WTC11 (cell line): ENCODE measurements around the gene CFAP57. TPM values are rescaled to one million over a fixed set of nuclear protein-coding genes. Genes with fewer than 3 reads are reported as not detected.

Experiments used
- ATAC-seq: fragments of 200-7000 bp; cut with Tn5 transposase; 2 replicates; pipeline ENCODE4 v1.10.0; 2021; ENCODE audit warnings: mild to moderate bottlenecking, moderate library complexity
- CTCF ChIA-PET: fragments of 300-600 bp; sonication (Branson Sonifier 250); formaldehyde crosslinking; loops from one replicate; lab custom pipeline; 2021; ENCODE audit warnings: antibody characterized with exemption; lab: Charles Lee
- POLR2A ChIA-PET: fragments of 350-600 bp; sonication (Branson Sonifier 250); formaldehyde crosslinking; loops from one replicate; lab custom pipeline; 2021; ENCODE audit warnings: antibody characterized with exemption; lab: Charles Lee
- DNase-seq: peaks from one replicate; pipeline ENCODE4 v3.0.0; 2021; ENCODE audit warnings: low spot score
- H3K27ac Mint-ChIP-seq: 2 replicates; pipeline ENCODE4 v1.8.0; 2021; ENCODE audit warnings: mixed read lengths
- H3K27me3 Mint-ChIP-seq: 2 replicates; pipeline ENCODE4 v1.8.0; 2021; ENCODE audit warnings: low read depth, mild to moderate bottlenecking, moderate library complexity, mixed read lengths
- H3K36me3 Mint-ChIP-seq: 2 replicates; pipeline ENCODE4 v1.8.0; 2021; ENCODE audit warnings: mixed read lengths
- H3K4me1 Mint-ChIP-seq: 2 replicates; pipeline ENCODE4 v1.8.0; 2022; ENCODE audit warnings: mixed read lengths
- H3K4me3 Mint-ChIP-seq: 2 replicates; pipeline ENCODE4 v1.8.0; 2021; ENCODE audit warnings: mild to moderate bottlenecking, moderate library complexity, mixed read lengths
- H3K9me3 Mint-ChIP-seq: 2 replicates; pipeline ENCODE4 v1.8.0; 2021; ENCODE audit warnings: mixed read lengths
- AFF4 ChIP-seq: sonication (generic); formaldehyde crosslinking; IDR thresholded peaks from 2 replicates; pipeline ENCODE4 v1.8.1; 2023; ENCODE audit warnings: mild to moderate bottlenecking, missing genetic modification reagents, borderline replicate concordance
- CREM ChIP-seq: sonication (generic); formaldehyde crosslinking; IDR thresholded peaks from 2 replicates; pipeline ENCODE4 v1.8.1; 2022; ENCODE audit warnings: mild to moderate bottlenecking, missing genetic modification reagents, moderate library complexity
- ETV6 ChIP-seq: sonication (generic); formaldehyde crosslinking; IDR thresholded peaks from 2 replicates; pipeline ENCODE4 v1.8.1; 2022; ENCODE audit warnings: mild to moderate bottlenecking, missing genetic modification reagents
- FOXK1 ChIP-seq: sonication (generic); formaldehyde crosslinking; IDR thresholded peaks from 2 replicates; pipeline ENCODE4 v1.8.0; 2022; ENCODE audit warnings: mild to moderate bottlenecking, moderate library complexity, missing genetic modification reagents
- GTF2I ChIP-seq: fragments of 250-450 bp; sonication (Bioruptor Pico); conservative IDR thresholded peaks from 2 replicates; pipeline ENCODE4 v1.4.0; 2021; ENCODE audit warnings: mild to moderate bottlenecking
- HMGA2 ChIP-seq: fragments of 250-450 bp; sonication (Bioruptor Pico); IDR thresholded peaks from 2 replicates; pipeline ENCODE4 v1.4.0; 2021; ENCODE audit warnings: mild to moderate bottlenecking, moderate library complexity
- JUN ChIP-seq: sonication (generic); formaldehyde crosslinking; IDR thresholded peaks from 2 replicates; pipeline ENCODE4 v1.8.0; 2023; ENCODE audit warnings: mild to moderate bottlenecking, missing genetic modification reagents
- KAT7 ChIP-seq: sonication (generic); formaldehyde crosslinking; IDR thresholded peaks from 2 replicates; pipeline ENCODE4 v1.8.1; 2023; ENCODE audit warnings: missing genetic modification reagents, mild to moderate bottlenecking, borderline replicate concordance
- MXD4 ChIP-seq: fragments of 250-450 bp; sonication (Bioruptor Pico); IDR thresholded peaks from 2 replicates; pipeline ENCODE4 v1.8.0; 2021; ENCODE audit warnings: mild to moderate bottlenecking, moderate library complexity, borderline replicate concordance
- MYBL2 ChIP-seq: sonication (generic); formaldehyde crosslinking; IDR thresholded peaks from 2 replicates; pipeline ENCODE4 v1.8.1; 2023; ENCODE audit warnings: mild to moderate bottlenecking, moderate library complexity, missing genetic modification reagents
- NFATC4 ChIP-seq: fragments of 250-450 bp; sonication (Bioruptor Pico); IDR thresholded peaks from 2 replicates; pipeline ENCODE4 v1.9.0; 2021; ENCODE audit warnings: mild to moderate bottlenecking
- NR1H2 ChIP-seq: sonication (generic); formaldehyde crosslinking; IDR thresholded peaks from 2 replicates; pipeline ENCODE4 v1.9.0; 2021; ENCODE audit warnings: mild to moderate bottlenecking, moderate library complexity, missing genetic modification reagents
- OVOL2 ChIP-seq: fragments of 250-450 bp; sonication (Bioruptor Pico); IDR thresholded peaks from 2 replicates; pipeline ENCODE4 v1.9.0; 2021; ENCODE audit warnings: mild to moderate bottlenecking, borderline replicate concordance
- PRRX2 ChIP-seq: fragments of 250-450 bp; sonication (Bioruptor Pico); IDR thresholded peaks from 2 replicates; pipeline ENCODE4 v1.8.0; 2021; ENCODE audit warnings: mild to moderate bottlenecking
- RELA ChIP-seq: sonication (generic); formaldehyde crosslinking; IDR thresholded peaks from 2 replicates; pipeline ENCODE4 v1.8.1; 2022; ENCODE audit warnings: missing genetic modification reagents, mild to moderate bottlenecking, borderline replicate concordance
- ZNF425 ChIP-seq: fragments of 250-450 bp; sonication (Bioruptor Pico); conservative IDR thresholded peaks from 2 replicates; pipeline ENCODE4 v1.9.0; 2021; ENCODE audit warnings: mild to moderate bottlenecking
- total RNA-seq: library from RNA; stranded (reverse); gene quantifications from 3 replicates; pipeline ENCODE4 v1.2.3, GENCODE V29; 2021
- TF ChIP-seq, protein P1 (sequence below): sonication (generic); formaldehyde crosslinking; IDR thresholded peaks from 2 replicates; pipeline ENCODE4 v1.8.0; 2023; ENCODE audit warnings: missing genetic modification reagents, mild to moderate bottlenecking, borderline replicate concordance
- TF ChIP-seq, protein P2 (sequence below): sonication (generic); formaldehyde crosslinking; IDR thresholded peaks from 2 replicates; pipeline ENCODE4 v1.8.1; 2022; ENCODE audit warnings: mild to moderate bottlenecking, missing genetic modification reagents, moderate library complexity, borderline replicate concordance
- TF ChIP-seq, protein P3 (sequence below): sonication (generic); formaldehyde crosslinking; conservative IDR thresholded peaks from 2 replicates; pipeline ENCODE4 v1.8.1; 2023; ENCODE audit warnings: mild to moderate bottlenecking, low read depth, missing genetic modification reagents, moderate library complexity

Gene CFAP57
- total RNA-seq, 1 experiment from 2014 or later = 0.42 TPM

DNA sequence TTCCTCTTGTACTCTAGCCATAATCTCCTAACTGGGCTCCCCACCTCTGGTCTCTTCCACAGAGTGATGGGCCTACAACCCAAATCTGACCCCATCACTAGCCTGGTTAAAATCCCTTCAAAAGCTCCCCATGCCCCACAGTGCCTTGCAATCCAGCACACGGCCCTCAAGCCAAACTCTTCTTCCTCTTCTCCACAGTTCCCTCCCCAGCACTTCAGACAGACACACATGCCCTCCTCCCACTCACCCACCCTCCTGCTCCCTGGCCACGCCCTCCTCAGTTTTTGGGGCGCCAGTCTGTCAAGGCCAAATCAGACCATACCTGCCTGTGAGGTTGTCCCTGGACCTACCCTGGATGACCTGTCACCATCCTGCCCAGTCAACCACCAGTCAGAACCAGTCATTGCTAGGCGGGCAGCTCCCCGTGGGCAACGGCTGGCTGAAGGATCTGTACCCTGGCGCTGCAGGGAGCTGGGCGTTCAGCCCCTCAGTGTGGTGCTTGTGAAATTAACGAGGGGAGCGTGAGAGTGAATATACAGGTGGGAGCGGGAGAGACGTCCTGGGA, 112.5 kb downstream of the CFAP57 start:
- no peak for TF ChIP-seq NR1H2
- no peak for TF ChIP-seq CREM
- TF ChIP-seq HMGA2 (CRISPR knock-in tag) = no peak
- TF ChIP-seq FOXK1 (CRISPR knock-in tag) = no peak
- TF ChIP-seq NFATC4 = no peak
- no peak for TF ChIP-seq MXD4 (CRISPR knock-in tag)
- TF ChIP-seq JUN (CRISPR knock-in tag) = no peak
- TF ChIP-seq, protein P1, sequence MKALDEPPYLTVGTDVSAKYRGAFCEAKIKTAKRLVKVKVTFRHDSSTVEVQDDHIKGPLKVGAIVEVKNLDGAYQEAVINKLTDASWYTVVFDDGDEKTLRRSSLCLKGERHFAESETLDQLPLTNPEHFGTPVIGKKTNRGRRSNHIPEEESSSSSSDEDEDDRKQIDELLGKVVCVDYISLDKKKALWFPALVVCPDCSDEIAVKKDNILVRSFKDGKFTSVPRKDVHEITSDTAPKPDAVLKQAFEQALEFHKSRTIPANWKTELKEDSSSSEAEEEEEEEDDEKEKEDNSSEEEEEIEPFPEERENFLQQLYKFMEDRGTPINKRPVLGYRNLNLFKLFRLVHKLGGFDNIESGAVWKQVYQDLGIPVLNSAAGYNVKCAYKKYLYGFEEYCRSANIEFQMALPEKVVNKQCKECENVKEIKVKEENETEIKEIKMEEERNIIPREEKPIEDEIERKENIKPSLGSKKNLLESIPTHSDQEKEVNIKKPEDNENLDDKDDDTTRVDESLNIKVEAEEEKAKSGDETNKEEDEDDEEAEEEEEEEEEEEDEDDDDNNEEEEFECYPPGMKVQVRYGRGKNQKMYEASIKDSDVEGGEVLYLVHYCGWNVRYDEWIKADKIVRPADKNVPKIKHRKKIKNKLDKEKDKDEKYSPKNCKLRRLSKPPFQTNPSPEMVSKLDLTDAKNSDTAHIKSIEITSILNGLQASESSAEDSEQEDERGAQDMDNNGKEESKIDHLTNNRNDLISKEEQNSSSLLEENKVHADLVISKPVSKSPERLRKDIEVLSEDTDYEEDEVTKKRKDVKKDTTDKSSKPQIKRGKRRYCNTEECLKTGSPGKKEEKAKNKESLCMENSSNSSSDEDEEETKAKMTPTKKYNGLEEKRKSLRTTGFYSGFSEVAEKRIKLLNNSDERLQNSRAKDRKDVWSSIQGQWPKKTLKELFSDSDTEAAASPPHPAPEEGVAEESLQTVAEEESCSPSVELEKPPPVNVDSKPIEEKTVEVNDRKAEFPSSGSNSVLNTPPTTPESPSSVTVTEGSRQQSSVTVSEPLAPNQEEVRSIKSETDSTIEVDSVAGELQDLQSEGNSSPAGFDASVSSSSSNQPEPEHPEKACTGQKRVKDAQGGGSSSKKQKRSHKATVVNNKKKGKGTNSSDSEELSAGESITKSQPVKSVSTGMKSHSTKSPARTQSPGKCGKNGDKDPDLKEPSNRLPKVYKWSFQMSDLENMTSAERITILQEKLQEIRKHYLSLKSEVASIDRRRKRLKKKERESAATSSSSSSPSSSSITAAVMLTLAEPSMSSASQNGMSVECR (CRISPR knock-in tag) = no peak
- no peak for TF ChIP-seq PRRX2
- no peak for DNase-seq
- H3K27ac Mint-ChIP-seq = peak overlapping the region; percentile 94
- H3K4me1 Mint-ChIP-seq = peaks cover 36% of the 10 kb centered on the region
- CTCF ChIA-PET = interaction anchor here (0.8 to 3.3 kb wide), 14 partner anchors 10 to 646 kb away, joined by 3 to 37 read pairs (median 7); partner anchors contain the start of genes CDC20, KDM4A, TIE1 and TMEM125
- no peak for ATAC-seq
- peaks cover 16% of the 10 kb centered on the region for H3K36me3 Mint-ChIP-seq
- no peaks in the 10 kb centered on the region for H3K27me3 Mint-ChIP-seq
- peak overlapping the region; percentile 79 for H3K4me3 Mint-ChIP-seq
- POLR2A ChIA-PET = interaction anchor here (0.7 to 2.6 kb wide), 4 partner anchors 8 to 74 kb away, joined by 3 to 16 read pairs (median 8); partner anchors contain the start of genes CDC20 and TMEM125
- H3K9me3 Mint-ChIP-seq = no peaks in the 10 kb centered on the region

- POLR2A ChIA-PET = interaction anchor here (0.6 to 2.6 kb wide), 5 partner anchors 10 to 73 kb away, joined by 3 to 16 read pairs (median 4); partner anchors contain the start of genes CDC20 and TMEM125
- H3K4me3 Mint-ChIP-seq = peak within 1 kb of the TSS; percentile 79
- peaks cover 34% of the 10 kb centered on the region for H3K4me1 Mint-ChIP-seq
- CTCF ChIA-PET = interaction anchor here (0.6 to 3.3 kb wide), 31 partner anchors 9 to 645 kb away, joined by 3 to 37 read pairs (median 5); partner anchors contain the start of genes CDC20, ELOVL1, HYI and KDM4A
- ATAC-seq = peak; percentile 97
- peaks cover 9% of the 10 kb centered on the region; the same call in 1 of the 2 replicates for H3K36me3 Mint-ChIP-seq
- H3K27ac Mint-ChIP-seq = peak within 1 kb of the TSS; percentile 94
- H3K9me3 Mint-ChIP-seq = no peaks in the 10 kb centered on the region
- no peaks in the 10 kb centered on the region for H3K27me3 Mint-ChIP-seq
- DNase-seq = peak; percentile 98
- TF ChIP-seq JUN (CRISPR knock-in tag) (no peak), ZNF425 (CRISPR knock-in tag) (no peak), MYBL2 (CRISPR knock-in tag) (no peak), ETV6 (CRISPR knock-in tag) (no peak), KAT7 (CRISPR knock-in tag) (no peak), GTF2I (CRISPR knock-in tag) (no peak), AFF4 (CRISPR knock-in tag) (no peak), RELA (CRISPR knock-in tag) (no peak), OVOL2 (CRISPR knock-in tag) (no peak)
- TF ChIP-seq, protein P2, sequence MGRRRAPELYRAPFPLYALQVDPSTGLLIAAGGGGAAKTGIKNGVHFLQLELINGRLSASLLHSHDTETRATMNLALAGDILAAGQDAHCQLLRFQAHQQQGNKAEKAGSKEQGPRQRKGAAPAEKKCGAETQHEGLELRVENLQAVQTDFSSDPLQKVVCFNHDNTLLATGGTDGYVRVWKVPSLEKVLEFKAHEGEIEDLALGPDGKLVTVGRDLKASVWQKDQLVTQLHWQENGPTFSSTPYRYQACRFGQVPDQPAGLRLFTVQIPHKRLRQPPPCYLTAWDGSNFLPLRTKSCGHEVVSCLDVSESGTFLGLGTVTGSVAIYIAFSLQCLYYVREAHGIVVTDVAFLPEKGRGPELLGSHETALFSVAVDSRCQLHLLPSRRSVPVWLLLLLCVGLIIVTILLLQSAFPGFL = no peak
- TF ChIP-seq, protein P3, sequence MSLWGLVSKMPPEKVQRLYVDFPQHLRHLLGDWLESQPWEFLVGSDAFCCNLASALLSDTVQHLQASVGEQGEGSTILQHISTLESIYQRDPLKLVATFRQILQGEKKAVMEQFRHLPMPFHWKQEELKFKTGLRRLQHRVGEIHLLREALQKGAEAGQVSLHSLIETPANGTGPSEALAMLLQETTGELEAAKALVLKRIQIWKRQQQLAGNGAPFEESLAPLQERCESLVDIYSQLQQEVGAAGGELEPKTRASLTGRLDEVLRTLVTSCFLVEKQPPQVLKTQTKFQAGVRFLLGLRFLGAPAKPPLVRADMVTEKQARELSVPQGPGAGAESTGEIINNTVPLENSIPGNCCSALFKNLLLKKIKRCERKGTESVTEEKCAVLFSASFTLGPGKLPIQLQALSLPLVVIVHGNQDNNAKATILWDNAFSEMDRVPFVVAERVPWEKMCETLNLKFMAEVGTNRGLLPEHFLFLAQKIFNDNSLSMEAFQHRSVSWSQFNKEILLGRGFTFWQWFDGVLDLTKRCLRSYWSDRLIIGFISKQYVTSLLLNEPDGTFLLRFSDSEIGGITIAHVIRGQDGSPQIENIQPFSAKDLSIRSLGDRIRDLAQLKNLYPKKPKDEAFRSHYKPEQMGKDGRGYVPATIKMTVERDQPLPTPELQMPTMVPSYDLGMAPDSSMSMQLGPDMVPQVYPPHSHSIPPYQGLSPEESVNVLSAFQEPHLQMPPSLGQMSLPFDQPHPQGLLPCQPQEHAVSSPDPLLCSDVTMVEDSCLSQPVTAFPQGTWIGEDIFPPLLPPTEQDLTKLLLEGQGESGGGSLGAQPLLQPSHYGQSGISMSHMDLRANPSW (CRISPR knock-in tag) = no peak
Measured at GRCh38 chr1:43285269-43285990, 113.3 kb downstream of the CFAP57 start, which contains the start of gene C1orf210. Gene C1orf210 (minus strand): TSS chr1:43285581. CDS start chr1:43283270, 2,311 bp downstream.
